Neural progenitor cell (in vitro differentiated cells): ENCODE results near the gene PHF24.

Source experiments
- CTCF ChIP-seq: fragments of 200-600 bp; sonication (generic); IDR thresholded peaks from 2 replicates; pipeline ENCODE4 v1.5.1; 2017; ENCODE audit warnings: antibody characterized with exemption, mild to moderate bottlenecking
- EZH2 ChIP-seq: fragments of 200-600 bp; sonication (generic); IDR thresholded peaks from 2 replicates; pipeline ENCODE4 v1.6.1; 2017; ENCODE audit warnings: antibody characterized with exemption, mild to moderate bottlenecking, moderate library complexity

DNA sequence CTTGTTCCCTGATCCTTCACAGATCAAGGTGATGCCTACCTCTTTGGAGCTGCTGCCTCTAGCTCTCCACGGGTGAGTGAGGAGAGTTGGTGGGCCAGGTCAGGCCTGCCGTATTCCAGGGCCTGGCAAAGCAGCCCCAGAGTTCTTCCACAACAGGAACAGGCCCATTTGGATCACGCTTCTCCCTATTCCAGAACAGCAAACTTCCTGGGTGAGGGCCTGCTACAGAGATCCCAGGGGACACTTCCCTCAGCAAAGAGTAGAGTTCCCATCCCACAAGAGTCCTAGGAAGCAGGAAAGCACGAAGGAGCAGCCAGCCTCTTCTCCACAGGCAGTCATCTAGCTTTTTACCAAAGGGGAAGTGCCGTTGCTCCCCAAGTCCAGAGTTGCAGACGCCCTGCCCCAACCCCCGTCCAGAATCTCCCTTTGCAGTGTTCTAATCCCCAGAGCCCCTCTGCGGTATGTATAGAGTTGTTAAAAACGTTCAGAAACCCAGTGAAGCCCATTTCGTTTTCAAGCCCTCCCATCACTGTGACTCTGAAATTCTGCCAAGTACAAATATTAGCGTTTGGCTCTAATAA, 22.2 kb downstream of the PHF24 start:
- no peak for TF ChIP-seq CTCF
- no peak for TF ChIP-seq EZH2
